GM13976 (cell line): Measurements from ENCODE around the gene KCNJ6.

Source experiments
- DNase-seq: peaks from one replicate; pipeline ENCODE4 v3.0.0; 2012; ENCODE audit warnings: low spot score
- in situ Hi-C: fragments of 300-500 bp; cut with MboI; formaldehyde crosslinking; loops from one replicate; pipeline ENCODE4 v1.12.0; 2022; ENCODE audit warnings: low sequenced_read_pairs, mixed read lengths, inconsistent platforms; ENCODE audit not compliant: unreplicated experiment
- TF ChIP-seq, protein P1 (sequence below): IDR thresholded peaks from 2 replicates; pipeline ENCODE4 v1.5.1; 2012; ENCODE audit warnings: borderline replicate concordance, mild to moderate bottlenecking; ENCODE audit not compliant: insufficient read depth; ENCODE audit errors: extremely low read depth, missing control alignments, control extremely low read depth

The KCNJ6 gene

DNA sequence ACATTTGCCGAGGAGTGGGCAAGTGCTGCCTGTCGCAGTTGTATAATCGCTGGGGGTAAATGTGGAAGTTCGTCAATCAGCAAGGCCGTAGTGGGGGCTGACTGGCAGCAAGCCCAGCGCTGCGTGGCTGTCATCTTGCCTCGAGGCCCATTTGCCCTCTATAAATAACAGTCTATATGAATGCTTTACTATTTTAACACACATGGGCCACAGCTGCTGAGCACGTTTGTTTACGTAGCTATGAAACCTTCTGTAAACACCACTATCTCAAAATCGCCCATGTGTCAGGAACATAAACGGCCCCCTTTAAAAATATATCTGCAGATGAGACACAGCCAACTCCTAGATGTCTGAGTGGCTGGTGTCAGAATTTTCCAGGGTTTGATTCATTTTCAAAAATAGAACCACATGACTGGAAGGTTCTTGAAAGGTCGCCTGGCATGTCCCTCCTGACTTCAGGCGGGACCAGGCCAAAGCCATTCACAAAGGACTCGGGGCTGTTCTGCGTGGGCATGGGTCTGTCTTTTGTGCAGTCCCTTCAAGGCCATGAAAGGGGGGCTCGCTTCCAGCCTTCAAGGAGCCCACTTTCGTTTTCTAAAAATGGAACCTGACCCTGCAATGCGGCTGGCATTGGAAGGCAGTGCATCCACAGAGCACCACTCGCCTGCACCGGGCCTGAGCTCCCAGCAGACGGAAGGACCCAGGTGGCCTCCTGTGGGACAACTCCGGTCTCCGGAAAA is 205.5 kb downstream of the KCNJ6 start:
- DNase-seq, result no peak
- in situ Hi-C loops, result loop anchor here (25.0 kb wide), 2 partner anchors 427 to 652 kb away; no protein-coding TSS in a partner anchor
- TF ChIP-seq, protein P1, sequence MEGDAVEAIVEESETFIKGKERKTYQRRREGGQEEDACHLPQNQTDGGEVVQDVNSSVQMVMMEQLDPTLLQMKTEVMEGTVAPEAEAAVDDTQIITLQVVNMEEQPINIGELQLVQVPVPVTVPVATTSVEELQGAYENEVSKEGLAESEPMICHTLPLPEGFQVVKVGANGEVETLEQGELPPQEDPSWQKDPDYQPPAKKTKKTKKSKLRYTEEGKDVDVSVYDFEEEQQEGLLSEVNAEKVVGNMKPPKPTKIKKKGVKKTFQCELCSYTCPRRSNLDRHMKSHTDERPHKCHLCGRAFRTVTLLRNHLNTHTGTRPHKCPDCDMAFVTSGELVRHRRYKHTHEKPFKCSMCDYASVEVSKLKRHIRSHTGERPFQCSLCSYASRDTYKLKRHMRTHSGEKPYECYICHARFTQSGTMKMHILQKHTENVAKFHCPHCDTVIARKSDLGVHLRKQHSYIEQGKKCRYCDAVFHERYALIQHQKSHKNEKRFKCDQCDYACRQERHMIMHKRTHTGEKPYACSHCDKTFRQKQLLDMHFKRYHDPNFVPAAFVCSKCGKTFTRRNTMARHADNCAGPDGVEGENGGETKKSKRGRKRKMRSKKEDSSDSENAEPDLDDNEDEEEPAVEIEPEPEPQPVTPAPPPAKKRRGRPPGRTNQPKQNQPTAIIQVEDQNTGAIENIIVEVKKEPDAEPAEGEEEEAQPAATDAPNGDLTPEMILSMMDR, result no peak

DNA sequence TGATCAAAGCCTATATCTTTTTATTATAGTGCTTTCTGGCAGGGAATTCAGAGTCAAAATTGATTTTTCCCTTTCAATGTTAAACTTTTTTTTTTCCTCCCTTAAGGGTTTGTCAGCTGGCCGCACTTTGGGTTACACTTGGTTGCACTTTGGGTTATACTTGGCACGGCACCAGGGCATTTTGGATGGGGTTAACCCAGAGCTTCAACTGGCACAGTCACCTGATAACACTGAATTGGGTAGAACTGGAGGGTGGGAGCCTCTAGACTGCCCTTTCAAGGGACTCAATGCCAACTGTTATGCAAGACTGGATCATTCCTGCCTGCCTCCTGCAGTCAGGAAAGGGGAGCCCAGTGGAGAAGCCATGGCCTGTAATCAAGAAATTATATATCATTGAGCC is 211.5 kb downstream of the KCNJ6 start:
- TF ChIP-seq, protein P1, result no peak
- in situ Hi-C loops, result loop anchor here (25.0 kb wide), 2 partner anchors 433 to 658 kb away; no protein-coding TSS in a partner anchor
- DNase-seq, result no peak

DNA sequence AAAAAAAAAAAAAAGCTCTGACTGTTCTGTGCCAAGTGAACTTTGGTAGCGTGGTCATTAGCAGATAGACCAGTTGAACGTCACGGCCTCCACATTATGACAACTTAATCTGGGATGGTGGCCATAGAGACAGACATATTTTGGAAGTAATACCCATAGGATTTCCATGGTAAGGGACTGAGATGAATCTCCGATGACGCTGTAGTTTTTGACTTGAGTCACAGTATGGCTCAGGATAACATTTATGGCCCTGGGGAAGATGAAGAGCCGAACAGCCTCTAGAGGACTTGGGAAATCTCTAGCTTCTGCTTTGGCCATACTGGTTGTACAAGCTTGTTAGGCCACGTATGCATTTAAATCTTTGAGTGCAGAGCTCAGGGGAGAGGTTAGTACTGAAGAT is 214.0 kb downstream of the KCNJ6 start:
- TF ChIP-seq, protein P1, result no peak
- in situ Hi-C loops, result loop anchor here (25.0 kb wide), 2 partner anchors 435 to 660 kb away; no protein-coding TSS in a partner anchor

DNA sequence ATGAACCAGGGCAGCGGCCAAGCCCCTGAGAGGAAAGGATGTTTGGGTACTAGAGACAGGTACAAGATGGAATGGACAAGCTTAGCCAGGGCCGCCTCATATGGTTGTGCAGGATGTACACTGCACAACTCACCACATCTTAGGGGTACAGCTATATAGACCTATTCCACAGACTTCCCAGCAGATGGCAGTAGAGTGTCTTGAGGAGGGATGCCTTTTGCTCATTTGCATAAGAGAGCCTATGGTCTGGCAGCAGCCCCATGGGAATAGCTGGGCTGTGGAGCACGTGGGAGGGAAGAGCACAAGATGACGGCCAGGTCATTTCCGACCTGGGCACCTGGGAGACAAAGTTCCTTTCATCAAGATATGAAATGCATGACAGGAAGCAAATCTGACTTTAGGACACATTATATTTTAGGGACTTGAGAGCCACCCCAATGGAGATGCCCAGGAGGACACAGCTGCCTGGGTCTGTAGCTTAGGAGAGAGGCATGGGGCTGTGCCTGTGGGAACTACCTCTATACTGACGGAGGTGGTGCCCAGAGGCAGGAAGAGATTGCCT is 215.5 kb downstream of the KCNJ6 start:
- in situ Hi-C loops, result loop anchor here (25.0 kb wide), 2 partner anchors 437 to 662 kb away; no protein-coding TSS in a partner anchor
- TF ChIP-seq, protein P1, result peak; percentile 30

More for the DNA sequence above, 214.0 kb downstream of the KCNJ6 start:
- no peak for DNase-seq

DNA sequence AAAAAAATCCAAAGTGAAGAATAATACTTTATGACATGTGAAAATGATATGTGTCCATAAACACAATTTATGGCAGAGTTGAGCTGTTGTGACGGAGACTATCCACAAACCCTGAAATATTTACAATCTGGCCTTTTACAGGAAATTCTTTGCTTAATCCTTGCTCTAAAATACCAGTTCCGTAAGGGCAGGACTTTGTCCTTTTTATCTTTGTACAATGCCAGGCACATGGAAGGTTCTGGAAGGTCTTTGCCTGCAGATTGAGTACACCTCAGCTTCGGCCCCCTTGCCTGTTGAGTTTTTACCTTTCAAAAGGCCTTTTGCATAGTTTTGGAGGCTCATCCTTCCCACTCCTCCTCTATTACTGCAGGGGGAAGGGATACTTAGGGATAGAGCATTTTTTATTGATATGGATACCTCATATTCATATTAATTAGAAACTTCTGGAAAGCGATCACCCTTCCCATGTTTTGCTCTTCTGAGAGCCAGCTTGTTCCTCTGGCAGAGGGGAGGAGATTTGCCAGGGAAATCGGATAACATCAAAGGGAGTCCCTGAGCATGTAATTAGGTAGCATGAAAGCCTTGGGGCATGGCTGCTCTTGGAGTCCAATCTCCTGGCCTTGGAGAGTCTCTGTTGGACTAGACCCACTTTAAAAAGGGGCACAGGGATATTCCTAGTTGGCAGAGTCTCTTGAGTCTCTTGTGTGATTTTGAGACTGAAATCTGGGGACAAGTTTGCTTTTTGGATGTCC is 217.1 kb downstream of the KCNJ6 start:
- in situ Hi-C loops, result no loop called here
- TF ChIP-seq, protein P1, result no peak
- no peak for DNase-seq

More for the DNA sequence above, 215.5 kb downstream of the KCNJ6 start:
- peak; percentile 81 for DNase-seq

DNA sequence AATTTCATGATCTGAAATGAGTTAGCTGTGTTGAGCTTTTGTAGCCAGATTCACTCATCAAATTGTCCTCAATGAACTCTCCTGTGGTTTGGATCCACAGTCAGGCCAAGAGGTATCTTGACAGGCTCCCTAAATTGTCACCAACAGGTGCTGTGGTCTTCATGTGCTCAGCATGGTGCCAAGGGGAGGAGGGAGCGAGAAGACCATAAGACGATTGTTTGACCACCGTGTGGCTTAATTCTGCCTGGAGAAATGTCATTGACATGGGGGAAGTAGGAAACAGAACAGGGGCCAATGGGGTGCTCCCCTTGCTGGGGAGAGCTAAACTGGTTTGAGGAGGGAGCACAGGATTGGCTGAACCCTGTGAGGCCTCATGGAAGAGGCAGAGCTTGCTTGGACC is 219.3 kb downstream of the KCNJ6 start:
- no peak for DNase-seq
- TF ChIP-seq, protein P1, result no peak
- in situ Hi-C loops, result no loop called here
